GM10266 (cell line): ENCODE measurements around the gene STK16.

Experiments
- DNase-seq: peaks from one replicate; pipeline ENCODE4 v3.0.0; 2012; ENCODE audit errors: extremely low spot score
- CTCF ChIP-seq: IDR thresholded peaks from 2 replicates; pipeline ENCODE4 v1.5.1; 2012; ENCODE audit warnings: mild to moderate bottlenecking, low read depth; ENCODE audit not compliant: control insufficient read depth, insufficient read depth; ENCODE audit errors: missing control alignments

STK16 gene

DNA sequence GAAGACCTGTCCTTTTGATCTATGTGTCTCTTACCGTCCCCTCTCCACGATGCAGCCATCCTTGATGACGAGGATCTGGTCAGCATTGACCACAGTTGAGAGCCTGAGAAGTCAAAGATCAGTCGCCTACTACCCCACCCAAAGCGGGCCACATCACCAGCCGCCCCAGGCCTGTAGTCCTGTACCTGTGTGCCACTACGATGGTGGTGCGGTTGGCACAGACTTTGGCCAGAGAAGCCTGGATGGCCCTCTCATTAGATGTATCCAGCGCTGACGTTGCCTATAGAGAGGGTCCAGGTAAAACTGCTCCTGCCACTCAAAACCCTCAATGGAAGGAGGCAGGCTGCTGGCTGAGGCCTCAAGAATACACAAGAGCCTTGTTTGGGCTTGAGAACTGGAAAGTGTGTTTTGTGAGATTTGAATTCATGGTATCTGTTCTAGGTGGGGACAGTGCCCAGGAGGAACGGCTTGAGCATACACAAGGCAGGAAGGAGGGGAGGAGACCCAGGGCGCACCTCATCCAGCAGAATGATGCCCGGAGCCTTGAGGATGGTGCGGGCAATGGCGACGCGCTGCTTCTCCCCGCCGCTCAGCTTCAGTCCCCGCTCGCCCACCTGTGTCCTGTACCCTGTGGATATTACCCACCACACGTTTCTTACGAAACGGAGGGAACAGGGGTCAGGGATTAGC, 34.9 kb upstream of the STK16 start:
- TF ChIP-seq CTCF, result no peak
- DNase-seq, result no peak

GRCh38 chr2:219210886-219211362, 34.4 kb upstream of the STK16 start:
- DNase-seq, result no peak
- no peak for TF ChIP-seq CTCF

DNA sequence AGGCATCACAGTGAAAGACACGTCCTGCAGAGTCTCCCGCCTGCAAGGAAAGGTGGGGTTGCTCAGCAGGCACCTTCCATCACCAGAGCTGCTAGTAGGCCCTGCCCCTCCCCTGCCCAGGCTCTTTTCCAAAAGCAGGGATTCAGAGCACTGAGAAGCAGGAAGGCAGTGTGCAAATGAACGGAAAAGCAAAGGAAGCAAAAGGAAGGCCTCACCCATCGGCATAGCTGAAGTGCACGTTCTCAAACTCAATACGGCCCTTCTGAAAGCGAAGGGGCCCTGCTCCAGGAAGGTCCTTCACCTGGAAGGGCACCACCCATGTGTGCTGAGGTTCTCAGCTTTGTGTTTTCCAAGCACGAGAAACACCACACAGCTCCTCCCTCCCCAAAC, 32.3 kb upstream of the STK16 start:
- TF ChIP-seq CTCF, result no peak
- DNase-seq, result no peak

- no peak for DNase-seq
- no peak for TF ChIP-seq CTCF
These were observed 31.7 kb upstream of the STK16 start for GRCh38 chr2:219213486-219214071.

DNA sequence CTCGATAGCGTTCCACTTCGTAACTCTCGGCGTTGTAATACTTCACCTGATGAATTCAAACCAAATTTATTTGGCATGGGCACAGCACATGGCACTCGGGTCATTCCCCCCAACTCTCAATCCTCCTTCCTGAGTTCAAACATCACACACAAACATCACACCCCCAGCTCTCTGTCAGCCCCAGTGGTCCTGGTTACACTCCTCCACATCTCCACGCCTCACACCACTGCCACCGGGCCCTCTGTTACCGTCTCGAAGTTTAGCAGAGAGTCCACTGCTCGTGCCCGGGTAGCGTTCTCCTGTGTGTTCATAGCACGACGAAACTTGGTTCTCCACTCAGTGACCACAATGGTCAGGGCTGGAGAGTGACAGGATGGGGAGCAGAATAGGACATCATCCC, 31.1 kb upstream of the STK16 start:
- no peak for TF ChIP-seq CTCF
- no peak for DNase-seq

- DNase-seq, result no peak
- no peak for TF ChIP-seq CTCF
These were observed 30.5 kb upstream of the STK16 start for GRCh38 chr2:219214786-219215185.

GRCh38 chr2:219215871-219216534, 29.3 kb upstream of the STK16 start:
- no peak for DNase-seq
- no peak for TF ChIP-seq CTCF
